HFF-Myc (cell line): ENCODE data around the gene GRIN1.

Experiments used
- DNase-seq: peaks from one replicate; pipeline ENCODE4 v3.0.0-alpha.2; 2011; ENCODE audit warnings: low read depth; ENCODE audit errors: extremely low read depth
- H3K4me3 ChIP-seq: replicated peaks from 2 replicates; pipeline ENCODE4 v1.5.1; 2011; ENCODE audit warnings: low read depth, mild to moderate bottlenecking, control low read depth, low read length
- TF ChIP-seq, protein P1 (sequence below): IDR thresholded peaks from 2 replicates; pipeline ENCODE4 v1.5.1; 2012; ENCODE audit warnings: mild to moderate bottlenecking, low read depth, low read length, control low read depth; ENCODE audit errors: missing control alignments

The GRIN1 gene

DNA sequence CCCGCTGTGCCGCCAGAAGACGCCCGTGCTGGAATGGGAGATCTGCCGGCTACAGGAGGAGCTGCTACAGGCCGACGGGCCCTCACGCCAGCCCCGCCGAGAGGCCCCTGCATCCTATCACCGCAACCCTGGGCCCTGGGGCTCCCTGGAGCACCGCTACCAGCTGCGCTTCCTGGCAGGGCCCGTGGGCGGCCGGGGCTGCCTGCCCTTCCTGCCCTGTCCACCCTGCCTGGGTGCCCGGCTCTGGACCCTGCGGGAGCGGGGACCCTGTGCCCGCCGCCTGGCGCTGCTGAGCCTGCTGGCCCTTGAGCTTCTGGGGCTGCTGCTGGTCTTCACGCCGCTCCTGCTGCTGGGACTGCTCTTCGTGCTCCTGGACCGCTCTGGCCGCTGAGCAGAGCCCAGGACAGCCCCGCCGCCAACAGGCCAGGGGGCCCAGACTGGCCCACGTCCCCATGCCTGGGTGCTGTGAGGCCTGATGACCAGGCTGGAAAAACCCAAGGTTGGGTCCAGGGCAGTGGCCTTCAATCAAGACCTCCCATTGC lies 79.3 kb downstream of the GRIN1 start:
- TF ChIP-seq, protein P1, sequence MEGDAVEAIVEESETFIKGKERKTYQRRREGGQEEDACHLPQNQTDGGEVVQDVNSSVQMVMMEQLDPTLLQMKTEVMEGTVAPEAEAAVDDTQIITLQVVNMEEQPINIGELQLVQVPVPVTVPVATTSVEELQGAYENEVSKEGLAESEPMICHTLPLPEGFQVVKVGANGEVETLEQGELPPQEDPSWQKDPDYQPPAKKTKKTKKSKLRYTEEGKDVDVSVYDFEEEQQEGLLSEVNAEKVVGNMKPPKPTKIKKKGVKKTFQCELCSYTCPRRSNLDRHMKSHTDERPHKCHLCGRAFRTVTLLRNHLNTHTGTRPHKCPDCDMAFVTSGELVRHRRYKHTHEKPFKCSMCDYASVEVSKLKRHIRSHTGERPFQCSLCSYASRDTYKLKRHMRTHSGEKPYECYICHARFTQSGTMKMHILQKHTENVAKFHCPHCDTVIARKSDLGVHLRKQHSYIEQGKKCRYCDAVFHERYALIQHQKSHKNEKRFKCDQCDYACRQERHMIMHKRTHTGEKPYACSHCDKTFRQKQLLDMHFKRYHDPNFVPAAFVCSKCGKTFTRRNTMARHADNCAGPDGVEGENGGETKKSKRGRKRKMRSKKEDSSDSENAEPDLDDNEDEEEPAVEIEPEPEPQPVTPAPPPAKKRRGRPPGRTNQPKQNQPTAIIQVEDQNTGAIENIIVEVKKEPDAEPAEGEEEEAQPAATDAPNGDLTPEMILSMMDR: no peak
- DNase-seq: no peak
- no peak overlapping the region for H3K4me3 ChIP-seq
